GM12873 (cell line): ENCODE data around the gene TTC36.
A peak's percentile ranks its signal among the peaks of the same experiment; 100 is the strongest.

Experiments used
- TF ChIP-seq, protein P1 (sequence below): IDR thresholded peaks from 2 replicates; pipeline ENCODE4 v1.5.1; 2012; ENCODE audit warnings: low read depth, mild to moderate bottlenecking, moderate library complexity, low read length, control low read depth; ENCODE audit not compliant: insufficient read depth; ENCODE audit errors: missing control alignments

Gene TTC36, protein sequence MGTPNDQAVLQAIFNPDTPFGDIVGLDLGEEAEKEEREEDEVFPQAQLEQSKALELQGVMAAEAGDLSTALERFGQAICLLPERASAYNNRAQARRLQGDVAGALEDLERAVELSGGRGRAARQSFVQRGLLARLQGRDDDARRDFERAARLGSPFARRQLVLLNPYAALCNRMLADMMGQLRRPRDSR

DNA sequence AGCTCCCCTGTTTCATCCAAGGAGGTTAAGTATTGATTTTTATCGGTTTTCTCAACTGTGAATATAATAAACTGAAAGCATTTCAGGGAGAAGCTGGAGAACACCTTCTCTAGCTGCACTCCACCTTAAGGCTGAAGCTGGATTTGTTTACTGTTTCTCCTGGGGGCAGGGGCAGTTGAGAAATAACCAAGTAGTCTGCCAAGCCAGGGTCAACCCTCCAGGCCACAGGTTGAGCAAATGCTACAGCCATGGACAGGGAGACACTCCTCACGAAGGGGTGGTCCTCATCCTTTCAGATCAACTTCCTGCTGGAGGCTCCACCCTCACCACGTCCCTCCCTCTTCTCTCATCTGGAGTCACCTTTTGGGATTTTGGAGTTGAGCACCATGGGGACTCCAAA, at the start of gene TTC36:
Gene TTC36 (plus strand): TSS at position 366 of the 400 bp plus-strand sequence. CDS start 21 bp downstream, at position 387.
- TF ChIP-seq, protein P1, sequence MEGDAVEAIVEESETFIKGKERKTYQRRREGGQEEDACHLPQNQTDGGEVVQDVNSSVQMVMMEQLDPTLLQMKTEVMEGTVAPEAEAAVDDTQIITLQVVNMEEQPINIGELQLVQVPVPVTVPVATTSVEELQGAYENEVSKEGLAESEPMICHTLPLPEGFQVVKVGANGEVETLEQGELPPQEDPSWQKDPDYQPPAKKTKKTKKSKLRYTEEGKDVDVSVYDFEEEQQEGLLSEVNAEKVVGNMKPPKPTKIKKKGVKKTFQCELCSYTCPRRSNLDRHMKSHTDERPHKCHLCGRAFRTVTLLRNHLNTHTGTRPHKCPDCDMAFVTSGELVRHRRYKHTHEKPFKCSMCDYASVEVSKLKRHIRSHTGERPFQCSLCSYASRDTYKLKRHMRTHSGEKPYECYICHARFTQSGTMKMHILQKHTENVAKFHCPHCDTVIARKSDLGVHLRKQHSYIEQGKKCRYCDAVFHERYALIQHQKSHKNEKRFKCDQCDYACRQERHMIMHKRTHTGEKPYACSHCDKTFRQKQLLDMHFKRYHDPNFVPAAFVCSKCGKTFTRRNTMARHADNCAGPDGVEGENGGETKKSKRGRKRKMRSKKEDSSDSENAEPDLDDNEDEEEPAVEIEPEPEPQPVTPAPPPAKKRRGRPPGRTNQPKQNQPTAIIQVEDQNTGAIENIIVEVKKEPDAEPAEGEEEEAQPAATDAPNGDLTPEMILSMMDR: no peak

DNA sequence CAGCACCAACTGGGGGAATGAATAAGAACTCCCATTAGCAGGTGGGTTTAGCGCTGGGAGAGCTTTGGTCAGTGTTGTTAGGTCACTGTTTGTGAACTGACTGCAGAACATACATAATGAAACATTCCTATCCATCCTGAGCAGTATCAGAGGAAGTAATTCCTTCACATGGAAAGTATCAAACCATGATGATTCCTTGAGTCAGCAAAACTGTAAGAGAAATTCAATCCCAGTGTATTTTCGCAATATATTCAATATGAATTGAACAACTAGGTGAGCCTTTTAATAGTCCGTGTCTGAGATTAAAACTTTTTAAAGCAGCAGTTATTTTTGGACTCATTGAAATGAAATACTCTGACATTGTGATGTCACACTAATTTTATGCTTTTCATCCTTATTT, 42.9 kb upstream of the TTC36 start:
- TF ChIP-seq, protein P1: no peak

DNA sequence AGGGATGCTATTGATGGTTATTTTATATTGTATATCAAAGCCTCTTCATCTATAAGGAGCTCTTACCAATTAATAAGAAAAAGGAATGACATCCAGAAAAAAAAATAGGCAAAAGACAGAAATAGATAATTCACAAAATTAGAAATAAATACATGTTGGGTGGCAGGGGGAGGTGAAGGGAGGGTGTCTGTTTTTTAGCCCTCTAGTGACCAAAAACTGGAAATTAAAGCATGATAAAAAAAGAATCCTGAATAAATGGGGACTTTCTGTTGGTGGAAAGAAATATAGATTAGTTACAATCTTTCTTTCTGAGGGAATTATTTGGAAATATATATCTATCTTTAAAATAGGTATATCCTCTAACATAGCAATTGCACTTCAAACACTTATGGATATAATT, 42.0 kb upstream of the TTC36 start:
- TF ChIP-seq, protein P1: no peak

DNA sequence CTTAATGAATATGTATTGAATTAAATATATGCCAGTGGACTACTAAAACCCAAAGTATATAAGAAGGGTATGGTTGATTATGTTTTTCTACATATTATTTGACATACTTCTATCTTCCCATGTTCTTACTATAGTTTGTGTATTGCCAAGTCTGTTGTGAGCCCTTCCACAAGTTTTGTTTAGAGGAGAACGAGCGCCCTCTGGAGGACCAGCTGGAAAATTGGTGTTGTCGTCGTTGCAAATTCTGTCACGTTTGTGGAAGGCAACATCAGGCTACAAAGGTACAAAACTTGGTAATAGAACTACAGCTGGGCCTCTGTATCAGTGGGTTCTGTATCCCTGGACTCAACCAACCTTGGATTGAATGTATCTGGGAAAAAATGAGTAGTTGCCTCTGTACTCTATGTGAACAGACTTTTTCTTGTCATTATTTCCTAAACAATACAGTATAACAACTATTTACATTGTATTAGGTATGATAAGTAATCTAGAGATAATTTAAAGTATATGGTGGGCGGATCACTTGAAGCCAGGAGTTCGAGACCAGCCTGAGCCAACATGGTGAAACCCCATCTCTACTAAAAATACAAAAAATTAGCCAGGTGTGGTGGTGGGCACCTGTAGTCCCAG, 38.7 kb upstream of the TTC36 start:
- TF ChIP-seq, protein P1: peak; percentile 82

DNA sequence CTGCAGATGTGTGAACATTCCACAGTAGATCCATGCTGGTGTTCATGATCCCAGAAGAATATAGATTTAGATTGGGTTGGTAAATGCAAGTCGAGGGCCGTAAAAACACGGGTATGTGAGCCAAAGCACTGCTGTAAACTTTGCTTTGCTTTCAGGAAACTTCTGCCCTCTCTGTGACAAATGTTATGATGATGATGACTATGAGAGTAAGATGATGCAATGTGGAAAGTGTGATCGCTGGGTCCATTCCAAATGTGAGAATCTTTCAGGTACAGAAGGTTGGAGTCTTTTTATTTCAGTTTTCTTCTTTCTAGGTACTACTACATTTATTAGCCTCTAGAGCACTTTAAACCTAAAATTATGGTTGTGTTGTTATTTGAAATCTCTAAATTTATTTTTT, 36.2 kb upstream of the TTC36 start:
- TF ChIP-seq, protein P1: no peak

DNA sequence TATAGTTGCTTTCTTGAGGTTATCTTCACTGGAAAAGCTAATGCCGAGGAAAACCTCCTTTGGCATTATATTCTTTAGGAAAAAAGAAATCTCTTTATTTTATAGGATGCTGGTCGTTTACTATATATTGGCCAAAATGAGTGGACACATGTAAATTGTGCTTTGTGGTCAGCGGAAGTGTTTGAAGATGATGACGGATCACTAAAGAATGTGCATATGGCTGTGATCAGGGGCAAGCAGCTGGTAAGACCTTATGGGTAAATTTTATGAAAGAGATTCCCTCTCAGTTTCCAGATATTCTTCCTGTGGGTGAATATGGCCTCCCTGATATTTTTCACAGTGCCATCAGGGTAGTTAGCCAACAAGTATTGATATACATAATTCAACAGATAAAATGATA, 29.4 kb upstream of the TTC36 start:
- TF ChIP-seq, protein P1: no peak

DNA sequence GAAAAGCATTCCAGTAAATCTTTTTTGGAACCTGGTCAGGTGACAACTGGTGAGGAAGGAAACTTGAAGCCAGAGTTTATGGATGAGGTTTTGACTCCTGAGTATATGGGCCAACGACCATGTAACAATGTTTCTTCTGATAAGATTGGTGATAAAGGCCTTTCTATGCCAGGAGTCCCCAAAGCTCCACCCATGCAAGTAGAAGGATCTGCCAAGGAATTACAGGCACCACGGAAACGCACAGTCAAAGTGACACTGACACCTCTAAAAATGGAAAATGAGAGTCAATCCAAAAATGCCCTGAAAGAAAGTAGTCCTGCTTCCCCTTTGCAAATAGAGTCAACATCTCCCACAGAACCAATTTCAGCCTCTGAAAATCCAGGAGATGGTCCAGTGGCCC, 24.1 kb upstream of the TTC36 start:
- TF ChIP-seq, protein P1: no peak
